ENCODE measurements around the gene SNAI3. TPM values are rescaled to one million over a fixed set of nuclear protein-coding genes. Genes with fewer than 3 reads are reported as not detected.
A peak's percentile ranks its signal among the peaks of the same experiment; 100 is the strongest.

The SNAI3 gene
- total and polyA plus RNA-seq, 9 of the 15 experiments (the other 6 are each of a cell fraction or from before 2014, with no cell fraction given): 0.04 to 4.1 (median 0.80) TPM; not detected in 1

- TF ChIP-seq USF1 (CRISPR knock-in tag; IDR thresholded peaks at IDR 0.05) (peak; percentile 56), ZNF41 (CRISPR knock-in tag; conservative IDR thresholded peaks at IDR 0.05) (no peak), ZBTB33 (CRISPR knock-in tag; IDR thresholded peaks at IDR 0.05) (peak; percentile 92), ZNF407 (IDR thresholded peaks at IDR 0.05; ENCODE audit: low read depth) (no peak), E2F6 (IDR thresholded peaks at IDR 0.05; ENCODE audit: borderline replicate concordance in 1 of 2, extremely low read depth in 1 of 2, insufficient read depth in 1 of 2, insufficient read length in 1 of 2, low read depth in 1 of 2, low read length in 1 of 2, poor library complexity in 1 of 2, severe bottlenecking in 1 of 2) (no peak), SMARCE1 (IDR thresholded peaks at IDR 0.05) (no peak), SRSF3 (IDR thresholded peaks at IDR 0.05; ENCODE audit: insufficient read depth, low read length) (no peak), HNRNPUL1 (IDR thresholded peaks at IDR 0.05; ENCODE audit: low read length) (no peak), IFI16 (CRISPR knock-in tag; IDR thresholded peaks at IDR 0.05) (no peak), MAX (CRISPR knock-in tag; IDR thresholded peaks at IDR 0.05) (peak; percentile 74), ZSCAN29 (IDR thresholded peaks at IDR 0.05) (no peak), ARHGAP35 (IDR thresholded peaks at IDR 0.05; ENCODE audit: partially characterized antibody) (no peak), ZFX (CRISPR knock-in tag; IDR thresholded peaks at IDR 0.05) (peak; percentile 73), CHD1 (IDR thresholded peaks at IDR 0.05; ENCODE audit: low read length) (no peak), PHB2 (IDR thresholded peaks at IDR 0.05; ENCODE audit: low read depth) (no peak), ZBTB7A (IDR thresholded peaks at IDR 0.05; ENCODE audit: borderline replicate concordance, control insufficient read depth, low read depth, low read length) (peak; percentile 80; the same call in 1 of the 2 replicates)
Observed at GRCh38 chr16:88691924-88692560, 5.7 kb upstream of the SNAI3 start (continued).

All from K562 (cell line).